GM12801 (cell line): ENCODE measurements around the gene KNDC1.

Experiments used
- TF ChIP-seq, protein P1 (sequence below): IDR thresholded peaks from one replicate; pipeline ENCODE4 v1.5.1; 2011; ENCODE audit warnings: control low read depth; ENCODE audit not compliant: insufficient read length; ENCODE audit errors: extremely low read depth

Gene KNDC1

DNA sequence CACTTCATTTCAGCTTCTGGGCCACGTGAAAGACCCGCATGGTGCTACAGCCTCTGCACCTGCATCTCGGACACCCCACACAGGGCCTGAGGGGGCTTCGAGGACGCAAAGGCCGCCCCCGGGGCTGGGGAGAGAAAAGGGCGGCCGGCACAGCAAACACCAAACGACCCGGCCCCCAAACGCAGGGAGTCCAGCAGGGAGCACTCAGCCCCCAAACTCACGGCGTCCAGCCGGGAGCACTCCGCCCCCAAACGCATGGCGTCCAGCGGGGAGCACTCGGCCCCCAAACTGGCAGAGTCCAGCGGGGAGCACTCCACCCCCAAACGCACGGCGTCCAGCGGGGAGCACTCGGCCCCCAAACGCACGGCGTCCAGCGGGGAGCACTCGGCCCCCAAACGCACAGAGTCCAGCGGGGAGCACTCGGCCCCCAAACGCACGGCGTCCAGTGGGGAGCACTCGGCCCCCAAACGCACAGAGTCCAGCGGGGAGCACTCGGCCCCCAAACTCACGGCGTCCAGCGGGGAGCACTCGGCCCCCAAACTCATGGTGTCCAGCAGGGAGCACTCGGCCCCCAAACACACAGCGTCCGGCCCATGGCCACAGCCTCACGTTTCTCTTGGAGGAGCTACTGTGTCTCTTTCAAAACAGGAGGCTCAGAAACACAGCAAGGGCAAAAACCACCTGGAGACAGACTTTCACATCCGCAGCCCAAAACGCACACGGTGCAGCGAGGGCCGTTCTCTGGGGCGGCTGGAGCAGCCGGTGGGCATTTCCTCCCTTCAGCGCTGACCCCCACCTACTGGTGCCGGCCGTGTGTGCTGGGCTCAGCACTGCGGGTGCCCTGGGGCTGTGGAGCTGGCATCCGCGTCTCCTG, 43.0 kb downstream of the KNDC1 start:
- TF ChIP-seq, protein P1, sequence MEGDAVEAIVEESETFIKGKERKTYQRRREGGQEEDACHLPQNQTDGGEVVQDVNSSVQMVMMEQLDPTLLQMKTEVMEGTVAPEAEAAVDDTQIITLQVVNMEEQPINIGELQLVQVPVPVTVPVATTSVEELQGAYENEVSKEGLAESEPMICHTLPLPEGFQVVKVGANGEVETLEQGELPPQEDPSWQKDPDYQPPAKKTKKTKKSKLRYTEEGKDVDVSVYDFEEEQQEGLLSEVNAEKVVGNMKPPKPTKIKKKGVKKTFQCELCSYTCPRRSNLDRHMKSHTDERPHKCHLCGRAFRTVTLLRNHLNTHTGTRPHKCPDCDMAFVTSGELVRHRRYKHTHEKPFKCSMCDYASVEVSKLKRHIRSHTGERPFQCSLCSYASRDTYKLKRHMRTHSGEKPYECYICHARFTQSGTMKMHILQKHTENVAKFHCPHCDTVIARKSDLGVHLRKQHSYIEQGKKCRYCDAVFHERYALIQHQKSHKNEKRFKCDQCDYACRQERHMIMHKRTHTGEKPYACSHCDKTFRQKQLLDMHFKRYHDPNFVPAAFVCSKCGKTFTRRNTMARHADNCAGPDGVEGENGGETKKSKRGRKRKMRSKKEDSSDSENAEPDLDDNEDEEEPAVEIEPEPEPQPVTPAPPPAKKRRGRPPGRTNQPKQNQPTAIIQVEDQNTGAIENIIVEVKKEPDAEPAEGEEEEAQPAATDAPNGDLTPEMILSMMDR: no peak

DNA sequence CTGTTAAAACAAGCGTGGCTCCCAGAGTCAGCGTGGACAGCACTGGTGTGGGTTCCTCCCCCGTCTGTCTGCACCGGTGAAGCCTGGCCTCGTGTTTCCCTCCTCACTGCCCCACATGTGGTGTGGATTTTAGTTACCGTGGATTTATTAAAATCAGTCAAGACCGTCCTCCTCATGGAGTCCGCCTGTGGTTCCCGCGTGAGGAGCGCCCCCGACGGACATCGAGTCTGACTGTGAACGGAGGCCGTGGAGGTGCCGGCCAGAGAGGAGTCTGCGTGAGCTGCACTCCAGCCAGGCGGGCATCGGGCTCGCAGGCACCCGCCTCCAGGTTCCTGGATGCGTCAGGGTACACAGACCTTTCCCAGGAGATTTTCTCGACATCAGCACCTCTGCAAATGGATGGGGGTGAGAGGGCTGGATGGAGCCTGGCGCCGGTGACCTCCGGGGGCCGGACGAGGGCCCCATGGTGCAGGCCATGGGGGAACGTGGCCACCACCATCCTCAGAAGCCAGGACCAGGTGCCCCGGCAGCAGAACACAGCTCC, 43.7 kb downstream of the KNDC1 start:
- TF ChIP-seq, protein P1: no peak

DNA sequence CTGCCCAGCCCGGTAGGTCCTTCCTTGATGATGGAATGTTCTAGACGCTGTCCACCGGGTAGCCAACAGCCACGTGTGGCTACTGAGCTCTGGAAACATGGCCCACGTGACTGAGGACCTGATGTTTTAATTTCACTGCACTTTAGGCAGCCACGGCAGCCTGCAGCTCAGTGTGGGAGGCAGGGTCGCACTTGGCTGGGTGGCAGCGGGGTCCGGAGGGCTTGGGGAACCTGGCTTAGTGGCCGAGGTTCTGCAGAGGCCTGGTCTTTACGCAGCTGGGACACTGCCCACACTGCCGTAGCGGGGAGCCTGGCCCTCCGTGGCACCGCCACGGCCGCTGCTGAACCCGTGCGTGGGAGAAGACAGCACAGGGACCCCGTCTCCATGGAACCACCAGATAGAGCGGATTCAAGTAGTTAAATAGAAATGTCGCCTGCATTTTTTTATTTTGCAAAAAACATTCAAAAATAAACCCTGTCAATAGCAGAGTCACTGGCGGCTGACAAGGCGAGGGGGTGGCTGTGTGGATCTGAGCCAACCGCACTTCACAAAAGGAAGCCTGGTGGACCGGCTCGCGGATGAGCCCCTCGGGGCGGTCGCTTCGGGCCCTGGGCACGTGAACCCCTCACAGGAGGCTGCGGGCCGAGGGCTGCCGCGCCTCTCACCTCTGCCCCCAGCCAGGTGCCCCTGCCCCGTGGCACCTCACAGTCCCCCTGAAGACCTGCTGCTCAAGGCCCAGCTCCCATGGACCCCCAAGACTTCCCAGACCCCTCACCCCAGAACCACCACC, 44.4 kb downstream of the KNDC1 start:
- TF ChIP-seq, protein P1: no peak

DNA sequence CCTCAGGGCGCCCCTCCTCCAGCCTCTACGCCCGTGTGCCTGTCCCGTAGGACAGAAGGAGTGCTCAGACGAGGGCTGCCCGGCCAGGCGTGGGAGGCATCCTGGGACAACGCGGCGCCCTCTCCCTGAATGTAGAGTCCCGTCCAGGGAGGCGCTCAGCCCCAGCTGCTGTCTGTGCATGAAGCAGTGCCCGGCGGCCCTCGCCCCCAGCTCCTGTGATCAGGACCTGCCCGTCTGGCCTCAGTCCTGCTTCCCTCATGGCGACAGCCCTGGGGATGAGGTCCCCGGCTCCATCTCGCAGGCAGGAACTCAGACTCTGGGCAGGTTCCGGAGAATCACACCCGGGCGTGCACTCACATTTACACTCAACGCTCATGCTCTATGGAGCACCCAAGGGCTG, 45.1 kb downstream of the KNDC1 start:
- TF ChIP-seq, protein P1: no peak

DNA sequence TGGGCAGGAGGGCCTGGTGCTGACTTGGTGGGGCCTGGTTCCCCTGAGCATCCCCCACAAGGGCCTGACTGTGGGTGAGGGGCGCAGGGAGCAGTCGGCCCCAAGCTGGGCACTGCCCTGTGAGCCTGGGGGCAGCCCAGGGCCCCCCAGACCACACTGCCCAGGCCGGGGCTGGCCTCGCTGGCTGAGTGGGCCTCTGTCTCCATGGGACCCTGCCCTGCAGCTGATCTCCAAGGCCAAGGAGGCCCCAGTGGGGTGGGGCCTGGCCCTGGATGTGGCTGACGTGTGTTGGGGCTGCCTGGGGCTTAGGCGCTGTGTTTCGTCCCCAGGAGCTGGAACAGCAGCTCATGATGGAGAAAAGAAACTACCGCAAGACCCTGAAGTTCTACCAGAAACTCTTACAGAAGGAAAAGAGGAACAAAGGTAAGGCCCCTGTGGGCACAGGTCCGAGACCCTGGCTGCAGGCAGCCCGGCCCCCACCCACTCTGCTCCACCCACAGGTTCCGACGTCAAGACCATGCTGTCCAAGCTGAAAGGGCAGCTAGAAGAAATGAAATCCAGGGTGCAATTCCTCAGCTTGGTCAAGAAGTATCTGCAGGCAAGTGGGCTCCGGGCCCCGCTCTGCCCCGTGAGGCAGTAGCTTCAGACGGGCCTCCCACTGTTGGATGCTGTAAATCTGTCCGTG, 46.5 kb downstream of the KNDC1 start:
- TF ChIP-seq, protein P1: no peak

DNA sequence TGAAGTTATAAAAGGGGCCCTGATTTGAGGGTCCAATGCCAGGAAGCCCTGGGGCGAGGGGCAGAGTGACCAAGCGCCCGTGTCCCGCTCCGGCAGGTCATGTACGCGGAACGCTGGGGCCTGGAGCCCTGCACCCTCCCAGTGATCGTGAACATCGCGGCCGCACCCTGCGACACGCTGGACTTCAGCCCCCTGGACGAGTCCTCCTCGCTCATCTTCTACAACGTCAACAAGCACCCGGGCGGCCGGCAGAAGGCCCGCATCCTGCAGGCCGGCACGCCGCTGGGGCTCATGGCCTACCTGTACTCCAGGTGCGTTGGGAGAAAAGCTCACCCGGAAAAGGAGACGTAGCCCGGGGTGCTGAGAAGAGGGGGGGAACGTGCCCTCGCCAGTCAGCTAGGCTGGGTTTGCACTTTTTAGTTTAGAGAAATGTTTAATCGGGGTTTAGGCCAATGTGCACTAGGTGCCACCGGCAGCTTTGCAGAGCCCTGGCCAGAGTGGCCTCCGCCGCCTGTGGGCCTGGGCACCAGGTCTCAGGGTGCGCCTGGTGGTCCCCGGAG, 47.1 kb downstream of the KNDC1 start:
- TF ChIP-seq, protein P1: no peak
